ENCODE measurements around the gene PLEKHG7. TPM values are rescaled to one million over a fixed set of nuclear protein-coding genes. Genes with fewer than 3 reads are reported as not detected.

Gene PLEKHG7
- total RNA-seq, 1 experiment from 2014 or later: not detected

DNA sequence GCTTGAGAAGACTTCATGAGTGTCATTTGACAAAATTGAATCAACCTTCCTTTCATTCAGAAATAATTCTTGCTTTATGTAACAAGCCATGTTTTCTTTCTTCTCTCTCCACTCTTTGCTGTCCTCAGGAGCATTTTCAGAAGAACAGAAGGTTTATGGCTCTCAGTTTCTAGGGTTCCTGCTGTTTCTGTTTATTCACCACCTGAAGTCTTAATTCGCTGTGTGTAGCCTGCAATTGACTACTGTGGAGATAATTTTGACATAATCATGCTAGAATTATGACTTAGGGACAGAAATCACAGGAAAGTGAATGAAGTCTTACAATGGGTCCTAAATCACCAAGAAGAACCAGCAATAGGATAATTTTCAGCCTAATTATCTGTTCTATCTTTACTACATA, 7.2 kb upstream of the PLEKHG7 start:
- Histone ChIP-seq H3K4me1 (ENCODE audit: insufficient read depth, low read length, poor library complexity, severe bottlenecking) (no peaks in the 10 kb centered on the region), H3K36me3 (ENCODE audit: insufficient read depth, low read length, poor library complexity, severe bottlenecking) (no peaks in the 10 kb centered on the region), H3K4me3 (ENCODE audit: low read depth, low read length, poor library complexity, severe bottlenecking) (no peak overlapping the region), H3K27ac (ENCODE audit: low read depth, low read length, poor library complexity, severe bottlenecking) (no peak overlapping the region), H3K27me3 (replicated peaks; ENCODE audit: insufficient read depth, low read depth, low read length, poor library complexity) (no peaks in the 10 kb centered on the region), H3K9me3 (ENCODE audit: low read depth, low read length, poor library complexity, severe bottlenecking) (no peaks in the 10 kb centered on the region)
- CTCF ChIA-PET: no interaction called here
- intact Hi-C loops (cut with micrococcal nuclease; ENCODE audit: unreplicated experiment): no loop called here
- no peak for DNase-seq (ENCODE audit: low spot score)
- TF ChIP-seq, protein P1, sequence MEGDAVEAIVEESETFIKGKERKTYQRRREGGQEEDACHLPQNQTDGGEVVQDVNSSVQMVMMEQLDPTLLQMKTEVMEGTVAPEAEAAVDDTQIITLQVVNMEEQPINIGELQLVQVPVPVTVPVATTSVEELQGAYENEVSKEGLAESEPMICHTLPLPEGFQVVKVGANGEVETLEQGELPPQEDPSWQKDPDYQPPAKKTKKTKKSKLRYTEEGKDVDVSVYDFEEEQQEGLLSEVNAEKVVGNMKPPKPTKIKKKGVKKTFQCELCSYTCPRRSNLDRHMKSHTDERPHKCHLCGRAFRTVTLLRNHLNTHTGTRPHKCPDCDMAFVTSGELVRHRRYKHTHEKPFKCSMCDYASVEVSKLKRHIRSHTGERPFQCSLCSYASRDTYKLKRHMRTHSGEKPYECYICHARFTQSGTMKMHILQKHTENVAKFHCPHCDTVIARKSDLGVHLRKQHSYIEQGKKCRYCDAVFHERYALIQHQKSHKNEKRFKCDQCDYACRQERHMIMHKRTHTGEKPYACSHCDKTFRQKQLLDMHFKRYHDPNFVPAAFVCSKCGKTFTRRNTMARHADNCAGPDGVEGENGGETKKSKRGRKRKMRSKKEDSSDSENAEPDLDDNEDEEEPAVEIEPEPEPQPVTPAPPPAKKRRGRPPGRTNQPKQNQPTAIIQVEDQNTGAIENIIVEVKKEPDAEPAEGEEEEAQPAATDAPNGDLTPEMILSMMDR (conservative IDR thresholded peaks at IDR 0.05; ENCODE audit: low read depth, low read length): no peak
- TF ChIP-seq EZH2 (IDR thresholded peaks at IDR 0.05; ENCODE audit: borderline replicate concordance, low read depth, low read length, poor library complexity, severe bottlenecking): no peak
- no TSS peak for BruUV-seq (replicated peaks)
- POLR2A ChIA-PET (ENCODE audit: low non-redundant PET): no interaction called here

DNA sequence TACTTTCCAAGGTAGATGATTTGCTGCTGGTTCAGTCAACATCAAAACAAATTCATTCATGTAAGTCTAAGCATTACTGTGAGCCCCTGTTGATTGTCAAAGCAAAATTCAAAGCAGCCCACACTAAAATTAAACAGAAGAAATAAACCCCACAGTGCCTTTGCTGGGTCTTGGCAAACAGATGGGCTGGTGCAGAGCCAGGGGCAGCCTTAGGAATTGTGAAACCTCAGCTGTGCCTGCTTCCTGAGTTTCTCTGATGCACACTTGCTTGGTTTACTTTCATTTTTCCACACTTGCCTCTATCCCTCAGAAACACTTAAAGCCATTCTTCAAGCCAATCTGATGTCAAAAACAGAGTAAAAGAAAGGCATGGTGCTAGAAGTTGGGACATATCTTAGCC, 6.6 kb upstream of the PLEKHG7 start:
- Histone ChIP-seq H3K9me3 (ENCODE audit: low read depth, low read length, poor library complexity, severe bottlenecking) (no peaks in the 10 kb centered on the region), H3K27me3 (replicated peaks; ENCODE audit: insufficient read depth, low read depth, low read length, poor library complexity) (no peaks in the 10 kb centered on the region), H3K27ac (ENCODE audit: low read depth, low read length, poor library complexity, severe bottlenecking) (no peak overlapping the region), H3K4me1 (ENCODE audit: insufficient read depth, low read length, poor library complexity, severe bottlenecking) (no peaks in the 10 kb centered on the region), H3K36me3 (ENCODE audit: insufficient read depth, low read length, poor library complexity, severe bottlenecking) (no peaks in the 10 kb centered on the region), H3K4me3 (ENCODE audit: low read depth, low read length, poor library complexity, severe bottlenecking) (no peak overlapping the region)
- POLR2A ChIA-PET (ENCODE audit: low non-redundant PET): no interaction called here
- TF ChIP-seq, protein P1 (conservative IDR thresholded peaks at IDR 0.05; ENCODE audit: low read depth, low read length): no peak
- no peak for TF ChIP-seq EZH2 (IDR thresholded peaks at IDR 0.05; ENCODE audit: borderline replicate concordance, low read depth, low read length, poor library complexity, severe bottlenecking)
- CTCF ChIA-PET: no interaction called here
- intact Hi-C loops (cut with micrococcal nuclease; ENCODE audit: unreplicated experiment): no loop called here
- DNase-seq (ENCODE audit: low spot score): peak; percentile 9
- BruUV-seq (replicated peaks): no TSS peak

DNA sequence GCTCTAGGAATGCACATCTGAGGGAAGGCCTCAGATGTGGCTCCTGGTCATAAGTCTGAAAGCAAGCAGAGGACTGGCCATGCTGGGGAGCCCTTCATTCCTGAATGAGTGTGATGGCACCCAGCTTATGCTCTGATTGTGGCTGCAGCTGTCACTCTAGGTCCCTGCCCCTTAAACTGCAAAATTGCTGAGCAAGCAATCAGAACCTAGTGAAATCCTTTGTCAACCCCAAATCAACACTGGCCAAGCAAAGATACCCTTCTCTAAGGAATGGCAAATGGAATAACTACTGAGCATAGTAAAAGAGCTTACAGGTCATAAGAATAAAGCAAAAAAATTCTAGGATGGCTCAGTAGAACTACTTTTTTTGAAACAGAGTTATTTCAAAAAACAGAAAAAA, 4.3 kb upstream of the PLEKHG7 start:
- TF ChIP-seq EZH2 (IDR thresholded peaks at IDR 0.05; ENCODE audit: borderline replicate concordance, low read depth, low read length, poor library complexity, severe bottlenecking): no peak
- TF ChIP-seq, protein P1 (conservative IDR thresholded peaks at IDR 0.05; ENCODE audit: low read depth, low read length): no peak
- Histone ChIP-seq H3K9me3 (ENCODE audit: low read depth, low read length, poor library complexity, severe bottlenecking) (no peaks in the 10 kb centered on the region), H3K4me1 (ENCODE audit: insufficient read depth, low read length, poor library complexity, severe bottlenecking) (no peaks in the 10 kb centered on the region), H3K27me3 (replicated peaks; ENCODE audit: insufficient read depth, low read depth, low read length, poor library complexity) (no peaks in the 10 kb centered on the region), H3K27ac (ENCODE audit: low read depth, low read length, poor library complexity, severe bottlenecking) (no peak overlapping the region), H3K4me3 (ENCODE audit: low read depth, low read length, poor library complexity, severe bottlenecking) (no peak overlapping the region), H3K36me3 (ENCODE audit: insufficient read depth, low read length, poor library complexity, severe bottlenecking) (no peaks in the 10 kb centered on the region)
- BruUV-seq (replicated peaks): no TSS peak
- DNase-seq (ENCODE audit: low spot score): no peak
- intact Hi-C loops (cut with micrococcal nuclease; ENCODE audit: unreplicated experiment): no loop called here
- ChIA-PET CTCF (no interaction called here), POLR2A (ENCODE audit: low non-redundant PET) (no interaction called here)

Data from A673 (cell line).